ENCODE data around the gene LRRIQ3. TPM values are rescaled to one million over a fixed set of nuclear protein-coding genes. Genes with fewer than 3 reads are reported as not detected.
"Not testable (repeated sequence)": the region's sequence is repeated elsewhere in the genome, so short reads cannot be mapped to it uniquely, and the experiment has no call there.

LRRIQ3 gene
- total RNA-seq, 2 experiments from 2014 or later: 2.5 to 2.6 TPM

DNA sequence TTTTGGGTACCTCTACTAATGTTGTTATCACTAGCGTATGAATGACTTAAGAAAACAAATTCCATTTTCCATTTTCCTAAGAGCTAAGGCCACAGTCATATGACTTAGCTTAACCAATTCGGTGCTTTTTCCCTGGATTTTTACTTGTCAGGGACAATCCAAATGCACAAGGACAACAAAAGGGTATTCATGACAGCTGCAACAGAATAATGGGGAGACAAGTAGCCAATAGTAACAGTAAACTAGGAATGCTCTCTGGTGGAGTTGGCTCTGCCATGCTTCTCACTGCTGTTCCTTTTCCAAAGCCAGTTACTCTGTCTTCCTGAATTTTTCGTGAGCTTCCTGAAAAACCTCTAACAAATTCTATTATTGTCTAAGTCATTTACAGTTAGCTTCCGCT lies 52.9 kb downstream of the LRRIQ3 start:
- CTCF ChIA-PET: no interaction called here
- POLR2A ChIA-PET: no interaction called here

DNA sequence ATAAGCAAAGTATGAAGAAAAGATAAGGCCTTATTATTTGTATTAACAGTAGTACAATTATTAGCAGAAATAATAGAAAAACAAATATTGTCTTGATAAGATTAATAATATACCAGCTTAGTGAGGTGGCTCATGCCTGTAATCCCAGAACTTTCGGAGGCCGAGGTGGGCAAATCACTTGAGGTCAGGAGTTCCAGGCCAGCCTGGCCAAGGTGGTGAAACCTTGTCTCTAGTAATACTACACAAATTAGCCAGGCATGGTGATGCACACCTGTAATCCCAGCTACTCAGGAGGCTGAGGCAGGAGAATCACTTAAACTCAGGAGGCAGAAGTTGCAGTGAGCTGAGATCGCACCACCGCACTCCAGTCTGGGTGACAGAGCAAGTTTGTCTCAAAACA lies 80.6 kb downstream of the LRRIQ3 start:
- POLR2A ChIA-PET, CTCF ChIA-PET: not testable (repeated sequence)

DNA sequence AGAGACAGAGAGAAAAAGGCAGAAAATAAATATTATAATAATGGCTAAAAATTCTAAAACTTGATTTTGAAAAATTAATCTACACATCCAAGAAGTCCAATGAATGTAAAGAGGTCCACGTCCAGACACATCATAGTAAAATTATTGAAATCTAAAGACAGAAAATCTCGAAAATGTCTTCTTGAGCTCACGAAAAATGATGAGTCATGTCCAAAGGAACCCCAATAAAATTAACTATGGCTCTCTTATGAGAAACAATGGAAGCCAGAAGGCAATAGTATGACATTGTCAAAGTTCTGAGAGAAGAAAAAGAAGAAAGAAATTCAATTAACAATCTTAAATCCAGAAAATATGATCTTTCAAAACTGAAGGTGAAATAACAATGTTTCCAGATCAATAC lies 84.6 kb downstream of the LRRIQ3 start:
- ChIA-PET POLR2A (no interaction called here), CTCF (no interaction called here)

DNA sequence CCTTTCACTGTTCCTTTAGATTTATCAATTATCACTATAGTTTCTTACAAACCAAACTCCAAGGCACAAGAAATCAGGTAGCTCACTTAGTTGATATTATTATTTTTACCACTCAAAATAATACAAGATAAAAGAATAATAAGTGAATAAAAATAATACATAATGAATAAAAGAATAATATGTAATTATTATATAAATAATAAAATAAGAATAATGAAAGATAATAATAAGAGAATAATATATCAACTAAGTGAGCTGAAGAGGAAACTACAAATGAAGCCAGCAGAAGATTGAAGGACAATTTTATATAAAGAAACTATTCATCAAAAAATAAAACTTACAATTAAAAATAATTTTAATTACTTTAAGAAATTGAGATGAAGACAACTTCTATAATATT lies 90.6 kb downstream of the LRRIQ3 start:
- ChIA-PET CTCF (no interaction called here), POLR2A (no interaction called here)

DNA sequence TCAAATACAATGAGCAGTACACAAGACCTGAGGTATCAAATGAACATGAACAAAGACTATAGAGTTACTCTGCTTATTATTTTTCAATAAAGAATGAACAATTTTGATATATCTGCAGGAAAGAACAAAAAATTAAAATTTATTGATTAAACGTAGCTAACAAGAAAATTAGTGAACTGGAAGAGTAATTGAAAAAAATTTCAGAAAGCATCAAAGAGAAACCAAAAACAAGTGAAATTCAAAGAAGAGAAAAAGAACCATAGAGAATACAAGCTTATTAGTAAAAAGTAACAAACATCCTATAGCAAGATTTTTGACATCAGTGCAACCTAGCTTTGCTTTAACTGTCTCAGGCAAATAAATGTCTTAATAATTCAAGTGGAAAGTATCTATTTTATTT lies 106.6 kb downstream of the LRRIQ3 start:
- CTCF ChIA-PET: no interaction called here
- POLR2A ChIA-PET: no interaction called here

DNA sequence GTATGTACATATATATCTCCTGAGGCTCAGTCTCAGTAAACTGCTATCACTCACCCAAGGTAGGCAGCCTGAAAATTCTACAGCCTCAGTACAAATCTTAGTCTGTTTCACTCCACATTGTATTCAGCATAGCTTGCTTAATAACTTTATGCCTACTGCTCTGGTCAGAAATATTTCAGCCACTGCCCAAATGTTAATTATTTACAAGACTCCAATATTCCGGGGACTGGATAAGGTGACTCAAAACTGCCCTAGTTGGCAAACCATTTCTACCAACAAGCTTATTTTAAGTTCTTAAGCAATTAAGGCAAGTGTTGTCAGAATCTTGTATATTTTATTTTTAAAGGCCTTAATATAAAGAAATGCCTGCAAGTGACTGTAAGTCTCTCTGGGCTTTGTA lies 114.8 kb downstream of the LRRIQ3 start:
- CTCF ChIA-PET: no interaction called here

DNA sequence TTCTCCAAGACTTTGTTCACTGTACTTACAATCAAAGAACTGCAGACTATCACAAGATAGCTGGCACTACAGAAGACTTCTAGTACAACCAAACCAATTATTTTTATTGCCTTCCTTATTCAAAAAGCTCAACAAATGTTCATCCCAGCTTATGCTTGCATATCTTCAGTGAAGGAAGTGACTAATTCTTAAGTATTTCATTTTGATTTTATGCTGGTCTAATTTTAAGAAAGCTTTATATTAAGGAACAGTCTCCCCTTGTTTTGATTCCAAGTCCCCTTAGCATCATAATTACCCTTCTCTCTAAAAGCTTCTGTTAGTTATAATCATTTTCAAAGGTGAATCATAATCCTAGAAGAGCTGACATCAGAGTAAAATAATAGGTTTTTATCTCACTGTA lies 132.9 kb downstream of the LRRIQ3 start:
- ChIA-PET CTCF (no interaction called here), POLR2A (no interaction called here)

More for the DNA sequence above, 114.8 kb downstream of the LRRIQ3 start:
- POLR2A ChIA-PET: no interaction called here

DNA sequence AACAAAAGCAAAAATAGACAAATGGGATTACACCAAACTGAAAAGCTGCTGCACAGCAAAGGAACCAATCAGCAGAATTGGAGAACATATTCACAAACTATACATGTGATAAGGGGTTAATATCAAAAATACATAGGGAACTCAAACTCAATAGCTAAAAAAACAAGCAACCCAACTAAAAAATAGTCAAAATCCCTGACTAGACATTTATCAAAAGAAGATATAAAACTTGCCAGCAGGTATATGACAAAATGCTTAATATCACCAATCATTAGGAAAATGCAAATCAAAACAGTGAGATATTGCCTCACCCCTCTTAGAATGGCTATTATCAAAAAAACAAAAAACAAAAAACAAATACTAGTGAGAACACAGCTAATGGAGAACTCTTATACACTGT lies 140.3 kb downstream of the LRRIQ3 start:
- POLR2A ChIA-PET: no interaction called here
- CTCF ChIA-PET: no interaction called here

DNA sequence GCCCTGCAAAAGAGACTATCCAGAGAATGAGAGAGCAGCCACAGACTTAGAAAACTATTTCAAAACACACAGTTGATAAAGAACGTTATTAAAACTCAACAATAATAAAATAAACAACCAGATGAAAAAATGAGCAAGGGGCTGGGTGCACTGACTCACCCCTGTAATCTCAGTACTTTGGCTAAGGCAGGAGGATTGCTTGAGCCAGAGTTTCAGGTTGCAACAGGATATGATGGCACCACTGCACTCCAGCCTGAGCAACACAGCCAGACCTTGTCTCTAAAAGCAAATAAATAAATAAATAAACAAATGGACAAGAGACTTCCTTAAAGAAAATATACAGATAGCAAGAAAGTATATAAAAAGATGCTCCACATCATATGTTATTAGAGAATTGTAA lies 144.6 kb downstream of the LRRIQ3 start:
- ChIA-PET CTCF (no interaction called here), POLR2A (no interaction called here)

DNA sequence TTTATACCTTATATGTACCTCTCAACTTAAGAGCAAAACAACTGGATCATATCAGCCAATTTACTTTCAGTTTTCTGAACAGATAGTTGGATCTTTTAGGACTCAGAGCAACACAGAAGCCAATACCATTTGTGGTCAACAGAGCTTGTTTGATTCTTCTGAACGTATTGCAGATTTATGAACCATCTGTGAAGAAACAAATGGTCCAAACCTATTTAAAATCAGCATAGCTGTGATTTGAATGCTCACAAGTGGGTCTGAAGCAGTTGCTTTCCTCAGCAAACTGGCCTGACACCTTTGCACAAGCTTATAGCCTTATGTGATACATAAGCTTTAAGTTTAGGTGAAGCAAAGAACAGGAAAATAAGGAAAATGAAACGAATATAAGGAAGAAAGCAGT lies 147.6 kb downstream of the LRRIQ3 start:
- ChIA-PET POLR2A (no interaction called here), CTCF (no interaction called here)

DNA sequence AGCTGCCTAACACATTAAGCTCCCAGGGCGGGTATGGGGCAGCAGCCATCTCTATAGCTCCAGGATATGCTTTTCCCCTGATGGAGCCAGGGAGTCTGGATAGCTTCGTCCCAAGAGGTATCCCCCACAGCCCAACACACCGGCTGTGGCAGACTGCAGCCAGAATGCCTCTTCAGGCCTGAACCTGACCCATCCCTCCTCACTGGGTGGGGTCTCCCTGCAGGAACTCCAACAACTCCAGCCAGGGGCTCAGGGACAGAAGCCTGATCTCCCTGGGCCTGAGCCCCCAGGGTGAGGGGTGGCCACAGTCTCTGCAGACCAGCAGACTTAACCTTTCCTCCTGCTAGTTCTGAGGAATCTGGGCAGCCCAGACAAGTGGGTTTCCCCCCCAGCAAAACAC lies 159.9 kb downstream of the LRRIQ3 start:
- POLR2A ChIA-PET: no interaction called here
- CTCF ChIA-PET: no interaction called here

DNA sequence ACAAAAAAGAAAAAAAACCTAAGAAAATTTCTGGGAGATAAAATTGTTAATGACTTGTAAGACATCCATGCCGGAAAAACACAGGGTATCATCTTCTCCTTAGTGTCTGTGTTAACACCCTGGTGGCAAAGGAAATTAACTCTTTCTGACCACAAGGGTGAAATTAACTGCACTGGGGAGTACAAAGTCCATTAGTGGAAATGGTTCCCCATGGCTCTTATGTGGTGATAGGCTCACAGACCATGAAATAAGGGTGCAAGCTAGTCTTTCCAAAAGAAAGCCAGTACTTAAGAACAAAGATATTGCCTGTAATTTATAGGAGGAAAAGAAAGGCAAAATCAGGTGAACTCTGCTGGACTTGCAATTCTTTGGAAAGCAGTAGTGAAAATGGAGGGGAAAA lies 185.4 kb downstream of the LRRIQ3 start:
- ChIA-PET POLR2A (no interaction called here), CTCF (no interaction called here)

DNA sequence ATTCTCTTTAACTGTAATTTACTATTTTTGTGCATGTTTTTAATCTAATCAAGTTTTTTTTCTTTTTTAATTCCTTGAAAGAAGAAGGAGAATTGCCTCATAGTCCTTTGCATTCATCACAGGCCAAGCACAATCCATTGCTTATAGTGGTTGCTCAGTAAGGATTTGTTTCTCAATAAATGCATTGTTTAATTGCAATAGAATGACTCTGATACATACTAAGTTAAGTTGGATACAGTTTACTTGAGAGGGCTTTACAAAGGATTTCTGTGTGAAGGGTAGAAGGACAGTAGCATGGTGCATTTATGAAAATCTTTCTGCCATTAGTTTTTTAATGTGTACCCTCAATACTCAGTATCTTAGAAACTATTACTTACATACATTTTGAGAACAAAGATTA lies 186.2 kb downstream of the LRRIQ3 start:
- ChIA-PET POLR2A (no interaction called here), CTCF (no interaction called here)

DNA sequence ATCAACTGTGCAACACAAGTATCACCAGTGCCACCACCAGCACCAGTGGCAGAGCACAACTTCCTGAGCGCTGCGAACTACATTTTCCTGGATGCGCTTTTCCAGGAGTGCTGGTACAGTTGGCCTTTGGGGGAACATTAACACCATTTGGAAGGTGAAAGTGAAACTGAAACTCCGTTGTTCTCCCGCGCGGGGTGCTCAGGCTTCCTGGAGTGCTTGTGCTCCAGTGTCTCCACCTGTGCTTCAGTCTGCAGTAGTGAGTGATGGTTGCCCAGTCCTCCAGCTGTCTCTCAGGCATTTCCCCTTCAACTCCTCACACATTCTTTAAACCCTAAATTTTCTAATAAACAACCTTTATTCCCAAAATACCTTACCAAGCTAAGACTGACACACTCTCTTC lies 187.8 kb downstream of the LRRIQ3 start:
- POLR2A ChIA-PET: no interaction called here
- CTCF ChIA-PET: no interaction called here

DNA sequence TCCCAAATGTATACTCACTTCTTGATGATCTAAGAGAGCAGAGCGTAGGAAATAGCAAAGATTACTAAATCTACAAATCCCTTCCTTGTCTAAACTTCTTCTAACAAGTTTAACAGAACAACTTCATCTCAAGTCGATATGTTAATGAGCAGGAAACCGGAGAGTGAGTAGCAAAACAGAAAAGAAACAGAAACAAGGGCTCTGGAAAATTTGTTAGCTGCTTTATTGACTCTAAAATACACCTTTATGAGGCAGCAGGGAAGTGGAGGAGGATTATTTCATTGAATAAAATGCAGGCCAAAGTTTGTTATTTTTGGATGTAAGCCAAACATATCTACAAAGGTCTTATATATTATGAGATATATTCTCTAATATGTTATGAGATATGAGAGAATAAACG lies 192.4 kb downstream of the LRRIQ3 start:
- ChIA-PET POLR2A (no interaction called here), CTCF (no interaction called here)

DNA sequence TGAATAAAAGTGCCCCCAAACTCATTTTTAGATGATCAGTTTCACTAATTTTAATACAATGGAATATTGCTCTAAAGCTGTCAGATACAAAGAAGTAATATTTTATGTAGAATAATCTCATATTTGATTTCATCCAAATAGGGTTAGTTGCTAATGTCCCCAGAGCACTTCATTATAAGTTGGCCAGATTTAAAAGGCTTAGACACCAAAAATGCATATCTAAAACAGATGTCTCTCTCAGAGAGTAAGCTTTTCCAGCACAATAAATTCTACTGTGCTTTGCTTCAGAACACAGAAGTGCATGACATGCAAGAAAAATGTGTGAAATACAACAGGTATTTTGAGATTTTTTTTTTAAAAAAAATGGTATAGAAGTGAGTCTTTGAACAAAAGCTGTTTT lies 194.2 kb downstream of the LRRIQ3 start:
- ChIA-PET POLR2A (no interaction called here), CTCF (no interaction called here)

DNA sequence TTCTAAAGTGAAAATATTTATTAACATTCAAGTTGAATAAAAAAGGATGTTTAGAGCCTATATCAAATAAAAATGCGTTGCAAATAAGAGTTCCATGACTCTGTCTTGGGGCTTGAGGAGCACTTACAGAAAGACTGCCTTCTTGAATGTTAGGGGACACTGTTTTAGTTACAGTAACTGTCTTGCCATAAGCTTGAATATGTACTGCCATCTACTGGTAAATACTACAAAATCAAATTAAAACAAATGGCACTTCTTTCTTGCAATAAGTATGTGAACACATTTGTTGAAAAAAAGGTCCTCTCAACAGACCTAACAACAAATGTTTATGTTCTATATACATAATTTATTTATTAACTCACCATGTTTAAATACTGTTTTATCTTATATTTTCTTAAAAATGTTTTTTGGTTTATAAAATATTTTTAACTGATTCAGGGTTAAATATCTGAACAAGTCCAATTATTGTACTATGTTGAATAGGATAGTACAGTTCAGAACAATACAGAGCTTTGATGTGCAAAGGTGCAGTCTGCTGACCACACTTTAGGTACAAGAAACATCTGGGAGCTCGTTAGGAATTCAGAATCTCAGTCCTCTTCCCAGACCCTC lies 199.5 kb downstream of the LRRIQ3 start:
- CTCF ChIA-PET: no interaction called here

DNA sequence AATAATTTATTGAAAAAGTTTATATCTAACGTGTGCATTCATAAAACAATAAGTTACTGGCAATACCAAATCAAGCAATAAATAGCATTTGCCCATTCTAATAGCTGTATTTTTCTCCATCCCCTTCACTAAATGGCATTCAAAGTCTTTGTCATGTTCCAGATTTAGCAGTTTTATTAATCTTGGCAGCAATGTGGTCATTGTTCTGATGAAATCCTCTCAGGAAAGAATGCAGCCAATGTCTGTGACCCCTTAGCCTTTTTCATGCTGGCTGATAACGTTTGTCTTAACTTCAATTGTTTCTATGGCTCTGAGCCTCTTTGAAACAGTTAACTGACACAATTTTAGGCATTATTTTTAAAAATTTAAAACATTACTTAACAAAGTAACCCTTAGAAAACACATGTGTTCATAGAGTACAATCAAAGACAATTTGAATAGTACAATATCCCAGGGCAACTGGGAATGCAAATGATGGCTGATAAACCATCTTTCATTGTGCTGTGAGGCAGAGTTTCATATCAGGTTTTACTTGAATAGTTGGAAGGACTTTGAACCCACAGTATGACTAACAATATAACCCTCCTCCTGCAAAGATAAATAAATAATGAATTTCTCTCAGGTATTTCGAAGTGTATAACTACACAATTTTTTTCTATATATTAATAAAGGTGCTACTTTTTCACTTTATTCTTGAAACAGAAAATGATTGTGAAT lies 217.5 kb downstream of the LRRIQ3 start:
- POLR2A ChIA-PET: no interaction called here
- CTCF ChIA-PET: no interaction called here

More for the DNA sequence above, 199.5 kb downstream of the LRRIQ3 start:
- POLR2A ChIA-PET: no interaction called here

DNA sequence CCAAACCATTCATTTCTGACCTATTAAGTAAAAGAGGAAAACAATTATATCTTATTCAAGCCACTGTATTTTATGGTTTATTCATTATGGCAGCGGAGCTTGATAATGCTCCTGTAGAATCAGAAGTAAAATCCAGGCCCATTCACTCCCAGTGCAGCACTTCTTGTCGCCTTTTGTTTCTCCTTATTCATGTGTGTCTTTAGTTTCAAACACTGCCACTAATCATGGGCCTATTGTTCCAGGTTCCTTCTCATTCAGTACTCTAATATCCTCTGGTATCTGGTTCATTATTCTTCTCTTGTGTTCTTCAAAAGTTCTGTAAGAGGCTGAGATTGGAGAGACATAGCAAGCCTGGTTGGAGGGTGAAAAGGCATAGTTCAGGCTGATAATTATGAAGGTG lies 218.3 kb downstream of the LRRIQ3 start:
- ChIA-PET CTCF (no interaction called here), POLR2A (no interaction called here)

DNA sequence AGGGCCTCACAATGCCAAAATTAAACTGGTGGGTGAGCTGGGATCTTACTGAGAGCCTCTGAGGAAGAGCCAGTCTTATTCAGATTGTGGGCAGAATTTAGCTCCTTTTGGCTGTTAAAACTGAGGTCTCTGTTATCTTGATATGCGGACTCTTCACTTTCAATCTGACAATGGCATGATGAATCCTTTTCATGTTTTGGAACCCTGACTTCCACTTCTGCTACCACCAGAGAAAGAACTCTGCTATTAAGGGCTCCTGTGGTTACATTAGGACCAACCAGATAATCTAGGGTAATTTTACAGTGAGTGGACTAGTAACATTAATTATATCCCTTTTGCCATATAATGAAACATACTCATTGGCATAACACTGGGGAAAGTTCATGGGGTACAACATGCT lies 219.0 kb downstream of the LRRIQ3 start:
- CTCF ChIA-PET: no interaction called here
- POLR2A ChIA-PET: no interaction called here

All from activated CD8-positive, alpha-beta memory T cell treated with anti-CD3 and anti-CD28 coated beads for 36 hours (primary cell).